CD14-positive monocyte (primary cell): ENCODE measurements around the gene TRANK1. TPM values are rescaled to one million over a fixed set of nuclear protein-coding genes. Genes with fewer than 3 reads are reported as not detected.

Experiments
- DNase-seq, 3 donors: peaks; one replicate each; pipeline ENCODE4 v3.0.0-alpha.2; 2011 to 2022
- H2AFZ ChIP-seq: 2 replicates; pipeline ENCODE4 v1.6.0; 2012; ENCODE audit warnings: mild to moderate bottlenecking, low read depth, low read length, inconsistent platforms; ENCODE audit not compliant: insufficient read depth, poor library complexity, severe bottlenecking
- H3K27ac ChIP-seq, 2 donors: 1 replicate in 1 of 2; 2 replicates in 1 of 2; pipeline ENCODE4 v1.5.1; 2012 to 2013; ENCODE audit warnings: low read length in 2 of 2, control low read depth in 1 of 2, inconsistent platforms in 1 of 2, low read depth in 1 of 2, mild to moderate bottlenecking in 1 of 2
- H3K27me3 ChIP-seq, 2 donors: one replicate each; pipeline versions ENCODE4 v1.6.0 to v1.6.1; 2011 to 2013; ENCODE audit warnings: low read length in 2 of 2; ENCODE audit not compliant: control insufficient read depth in 2 of 2, insufficient read depth in 2 of 2
- H3K36me3 ChIP-seq, 2 donors: replicated peaks in 1 of 2; 1 replicate in 1 of 2; 2 replicates in 1 of 2; pipeline versions ENCODE4 v1.5.1 to v1.6.1; 2012 to 2013; ENCODE audit warnings: low read length in 2 of 2, control low read depth in 1 of 2, inconsistent platforms in 1 of 2, mild to moderate bottlenecking in 1 of 2; ENCODE audit not compliant: insufficient read depth in 2 of 2, control insufficient read depth in 1 of 2
- H3K4me1 ChIP-seq, 2 donors: 1 replicate in 1 of 2; 2 replicates in 1 of 2; pipeline versions ENCODE4 v1.5.1 to v1.6.1; 2012 to 2013; ENCODE audit warnings: low read length in 2 of 2, control low read depth in 1 of 2, inconsistent platforms in 1 of 2, mild to moderate bottlenecking in 1 of 2, moderate library complexity in 1 of 2; ENCODE audit not compliant: insufficient read depth in 2 of 2, control insufficient read depth in 1 of 2
- H3K4me2 ChIP-seq: replicated peaks from 2 replicates; pipeline ENCODE3; 2012; ENCODE audit warnings: low read length, moderate library complexity, mild to moderate bottlenecking; ENCODE audit not compliant: poor library complexity, severe bottlenecking; ENCODE audit errors: extremely low read depth
- H3K4me3 ChIP-seq, 3 experiments: fragments of 200-600 bp in 1 of 3; sonication (generic) in 1 of 3; replicated peaks in 1 of 3; 1 replicate in 2 of 3; 2 replicates in 1 of 3; pipeline ENCODE4 v1.5.1; 2011 to 2013; ENCODE audit warnings: low read length in 3 of 3, mild to moderate bottlenecking in 3 of 3, control low read depth in 2 of 3, low read depth in 2 of 3, inconsistent platforms in 1 of 3, moderate library complexity in 1 of 3
- H3K79me2 ChIP-seq: 2 replicates; pipeline ENCODE4 v1.6.0; 2012; ENCODE audit warnings: mild to moderate bottlenecking, control low read depth, inconsistent platforms, low read length, moderate library complexity; ENCODE audit not compliant: insufficient read depth
- H3K9ac ChIP-seq: 2 replicates; pipeline ENCODE4 v1.6.0; 2017; ENCODE audit warnings: low read length, mild to moderate bottlenecking; ENCODE audit not compliant: insufficient read depth, poor library complexity, severe bottlenecking
- H3K9me3 ChIP-seq, 2 donors: replicated peaks in 1 of 2; 1 replicate in 1 of 2; 2 replicates in 1 of 2; pipeline versions ENCODE4 v1.5.1 to v1.6.1; 2012 to 2013; ENCODE audit warnings: low read length in 2 of 2, control low read depth in 1 of 2; ENCODE audit not compliant: control insufficient read depth in 1 of 2, insufficient read depth in 1 of 2
- H4K20me1 ChIP-seq: 2 replicates; pipeline ENCODE4 v1.6.0; 2012; ENCODE audit warnings: mild to moderate bottlenecking, low read length, control low read depth, moderate library complexity; ENCODE audit not compliant: insufficient read depth
- H3K27ac Mint-ChIP-seq, 7 donors: one replicate each; pipeline ENCODE4 v1.8.0; 2020; ENCODE audit warnings: mild to moderate bottlenecking in 7 of 7, mixed read lengths in 7 of 7, moderate library complexity in 6 of 7, inconsistent platforms in 2 of 7
- H3K27me3 Mint-ChIP-seq, 3 donors: one replicate each; pipeline ENCODE4 v1.8.0; 2021 to 2022; ENCODE audit warnings: low read depth in 3 of 3, mild to moderate bottlenecking in 3 of 3, mixed read lengths in 3 of 3, moderate library complexity in 3 of 3, inconsistent platforms in 1 of 3
- H3K36me3 Mint-ChIP-seq, 2 donors: one replicate each; pipeline ENCODE4 v1.8.0; 2020; ENCODE audit warnings: mixed read lengths in 2 of 2, inconsistent platforms in 1 of 2, mild to moderate bottlenecking in 1 of 2
- H3K4me1 Mint-ChIP-seq: one replicate; pipeline ENCODE4 v1.8.0; 2020; ENCODE audit warnings: mild to moderate bottlenecking, mixed read lengths
- H3K4me3 Mint-ChIP-seq, 2 donors: one replicate each; pipeline ENCODE4 v1.8.0; 2020; ENCODE audit warnings: mild to moderate bottlenecking in 2 of 2, mixed read lengths in 2 of 2, moderate library complexity in 1 of 2
- H3K9me3 Mint-ChIP-seq, 7 donors: one replicate each; pipeline ENCODE4 v1.8.0; 2020 to 2022; ENCODE audit warnings: mixed read lengths in 7 of 7, mild to moderate bottlenecking in 6 of 7, moderate library complexity in 6 of 7, inconsistent platforms in 2 of 7
- CTCF ChIP-seq: fragments of 200-600 bp; IDR thresholded peaks from one replicate; pipeline ENCODE4 v1.8.0; 2022; ENCODE audit warnings: antibody characterized with exemption, mild to moderate bottlenecking
- WGBS: methylation state at CpG from one replicate; pipeline ENCODE4 v1.1.5; 2013; ENCODE audit warnings: missing lambda C conversion rate; ENCODE audit not compliant: insufficient coverage; 5-methylcytosine and 5-hydroxymethylcytosine counted together
- intact Hi-C, 2 donors: fragments of 100-400 bp; cut with micrococcal nuclease; formaldehyde crosslinking; loops; one replicate each; pipeline versions ENCODE4 v1.15.0 to v1.15.1; 2023
- polyA plus RNA-seq, 3 donors: library from polyadenylated mRNA; depleted of rRNA in 1 of 3; unstranded in 2 of 3; stranded (reverse) in 1 of 3; fragments of 300-500 nt in 2 of 3; fragments of >200 nt in 1 of 3; fragmentation: Illumina TruSeq in 2 of 3; gene quantifications; 1 replicate in 2 of 3; 2 replicates in 1 of 3; pipeline ENCODE4 v1.2.3, GENCODE V29; 2012 to 2021

Gene TRANK1
- polyA plus RNA-seq, 3 donors, result 2.8 to 6.3 (median 5.8) TPM

- peaks cover 0 to 4% of the 10 kb centered on the region in 2 donors for H3K36me3 Mint-ChIP-seq
- no peak for DNase-seq
- H2AFZ ChIP-seq, result no peak overlapping the region
- intact Hi-C loops, result no loop called here
- H3K4me3 Mint-ChIP-seq, result no peak overlapping the region
- H3K27ac Mint-ChIP-seq, result no peak overlapping the region
- no peaks in the 10 kb centered on the region for H3K4me1 Mint-ChIP-seq
- no peak overlapping the region for H3K9ac ChIP-seq
- no peak for TF ChIP-seq CTCF
- no peaks in the 10 kb centered on the region for H3K79me2 ChIP-seq
- no peak overlapping the region for H3K27ac ChIP-seq
- H3K27me3 Mint-ChIP-seq, result peaks cover 0 to 3% (median 2%) of the 10 kb centered on the region in 3 donors
- H3K9me3 ChIP-seq, result no peaks in the 10 kb centered on the region
- no peaks in the 10 kb centered on the region for H3K9me3 Mint-ChIP-seq
- H3K27me3 ChIP-seq, result no peaks in the 10 kb centered on the region
- no peaks in the 10 kb centered on the region for H3K4me1 ChIP-seq
- H3K36me3 ChIP-seq, result no peaks in the 10 kb centered on the region
- no peak overlapping the region for H3K4me3 ChIP-seq
- H3K4me2 ChIP-seq, result no peak overlapping the region
- no peaks in the 10 kb centered on the region for H4K20me1 ChIP-seq
- WGBS, result 78% methylated on average over 2 of the region's 3 CpGs
These were observed 124.8 kb downstream of the TRANK1 start for GRCh38 chr3:36820083-36820482.

- Histone ChIP-seq H3K36me3 (no peaks in the 10 kb centered on the region), H3K4me2 (no peak overlapping the region), H3K27ac (no peak overlapping the region), H3K27me3 (no peaks in the 10 kb centered on the region), H3K9me3 (no peaks in the 10 kb centered on the region), H3K4me1 (no peaks in the 10 kb centered on the region), H3K4me3 (no peak overlapping the region), H3K9ac (no peak overlapping the region), H4K20me1 (no peaks in the 10 kb centered on the region), H2AFZ (no peak overlapping the region), H3K79me2 (no peaks in the 10 kb centered on the region)
- WGBS, result 88% methylated on average over 3 of the region's 6 CpGs
- H3K27me3 Mint-ChIP-seq, result peaks cover 0 to 3% (median 3%) of the 10 kb centered on the region in 3 donors
- no peak overlapping the region for H3K4me3 Mint-ChIP-seq
- no peaks in the 10 kb centered on the region for H3K9me3 Mint-ChIP-seq
- no peak overlapping the region for H3K27ac Mint-ChIP-seq
- no peak for DNase-seq
- TF ChIP-seq CTCF, result no peak
- no peaks in the 10 kb centered on the region for H3K36me3 Mint-ChIP-seq
- H3K4me1 Mint-ChIP-seq, result no peaks in the 10 kb centered on the region
- intact Hi-C loops, result no loop called here
These were observed 126.9 kb downstream of the TRANK1 start for GRCh38 chr3:36817806-36818533.
